DMS153 treated with DMSO at 0.1 percent for 48 hours (cell line): ENCODE data around the gene TM4SF18.

Experiments
- DNase-seq: peaks from one replicate; lab custom pipeline; 2025; ENCODE audit not compliant: unreplicated experiment; lab: John Stamatoyannopoulos, UW

TM4SF18 gene

GRCh38 chr3:149288655-149289054 lies 44.8 kb downstream of the TM4SF18 start:
- no peak for DNase-seq

DNA sequence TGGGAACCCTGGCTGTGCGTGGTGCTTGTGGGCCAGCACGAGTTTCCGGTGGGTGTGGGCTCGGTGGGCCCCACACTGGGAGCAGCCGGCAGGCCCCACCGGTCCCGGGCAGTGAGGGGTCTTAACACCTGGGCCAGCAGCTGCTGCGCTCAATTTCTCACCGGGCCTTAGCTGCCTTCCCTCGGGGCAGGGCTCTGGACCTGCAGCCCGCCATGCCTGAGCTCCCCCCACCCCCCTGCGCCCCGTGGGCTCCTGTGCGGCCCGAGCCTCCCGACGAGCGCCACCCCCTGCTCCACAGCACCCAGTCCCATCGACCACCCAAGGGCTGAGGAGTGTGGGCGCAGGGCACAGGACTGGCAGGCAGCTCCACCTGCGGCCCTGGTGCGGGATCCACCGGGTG lies 49.4 kb downstream of the TM4SF18 start:
- no peak for DNase-seq

GRCh38 chr3:149283401-149283800 lies 50.0 kb downstream of the TM4SF18 start:
- DNase-seq: no peak

GRCh38 chr3:149282836-149283235 lies 50.6 kb downstream of the TM4SF18 start:
- no peak for DNase-seq

- no peak for DNase-seq
These were observed 51.1 kb downstream of the TM4SF18 start for GRCh38 chr3:149282322-149282721.

DNA sequence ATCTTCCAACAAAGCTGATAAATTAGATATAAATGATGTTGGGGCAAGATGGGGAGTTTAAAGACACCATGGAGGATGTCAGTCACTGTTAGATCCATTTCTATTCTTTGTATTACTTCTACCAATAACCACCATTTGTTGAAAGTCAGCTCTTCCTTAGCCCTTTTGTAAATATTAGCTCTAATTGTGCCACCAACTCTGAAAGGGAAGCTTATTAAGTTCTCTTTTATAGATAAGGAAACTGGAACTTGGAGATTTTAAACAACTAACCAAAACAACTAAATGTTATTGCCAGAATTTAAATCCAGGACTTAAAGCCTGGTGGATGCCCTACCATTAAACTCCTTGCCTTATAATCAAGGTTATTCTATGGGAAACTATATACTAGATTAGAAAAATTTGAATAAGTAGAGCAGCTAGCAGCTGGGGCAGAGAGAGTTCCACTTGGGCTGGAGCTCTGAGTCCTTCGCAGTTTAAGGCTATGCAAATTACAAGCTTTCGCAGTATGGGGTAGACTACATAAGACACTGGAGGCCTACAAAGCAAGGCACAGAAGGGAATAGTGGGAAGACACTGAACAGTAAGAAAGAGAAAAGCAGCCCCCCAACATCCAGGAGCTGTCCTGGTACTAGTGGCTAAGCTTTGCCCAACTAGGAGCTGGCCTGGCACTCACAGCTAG lies 52.6 kb downstream of the TM4SF18 start:
- DNase-seq: no peak

DNA sequence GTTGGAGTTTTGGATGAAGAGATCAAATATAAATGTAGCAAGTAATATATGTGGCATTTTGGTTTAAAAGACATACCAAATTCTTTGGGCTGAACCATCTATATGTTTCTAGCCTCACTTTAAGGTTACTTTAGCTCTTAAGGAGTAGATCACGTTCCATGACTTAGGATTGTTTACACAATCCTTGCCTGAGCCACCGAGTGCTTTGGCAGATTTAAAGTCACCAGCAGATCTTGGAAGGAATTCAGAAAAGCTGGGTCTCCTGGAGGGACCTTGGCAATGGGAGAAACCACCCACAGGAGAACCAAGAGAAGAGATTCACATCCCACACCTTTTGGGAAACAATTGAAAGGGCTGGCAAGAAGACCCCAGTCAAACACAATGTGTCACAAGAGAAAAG lies 54.5 kb downstream of the TM4SF18 start:
- no peak for DNase-seq

DNA sequence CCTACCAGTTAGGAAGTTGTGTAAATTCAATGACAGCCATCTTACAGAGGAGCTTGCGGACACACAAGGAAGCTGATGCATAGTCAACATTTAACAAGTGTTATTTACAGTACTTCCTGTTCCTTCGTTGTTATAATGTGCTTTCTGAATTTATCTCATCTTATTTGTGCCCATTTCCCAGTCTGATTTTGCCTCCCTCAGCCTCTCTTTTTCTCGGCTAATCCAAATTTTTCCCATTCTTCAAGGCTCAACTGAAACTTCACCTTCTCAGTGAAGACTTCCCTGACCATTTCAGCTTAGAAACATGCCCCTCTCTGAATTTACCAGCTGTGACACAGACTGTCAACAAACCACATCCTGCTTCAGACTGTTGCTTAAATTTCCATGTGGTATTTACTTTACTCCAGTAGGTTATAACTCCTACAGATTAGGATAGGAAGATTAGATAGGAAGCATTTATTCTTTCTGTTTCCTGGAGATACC lies 56.1 kb downstream of the TM4SF18 start:
- peak; percentile 81 for DNase-seq

GRCh38 chr3:149276619-149277018 lies 56.8 kb downstream of the TM4SF18 start:
- DNase-seq: no peak

GRCh38 chr3:149274220-149274619 lies 59.2 kb downstream of the TM4SF18 start:
- DNase-seq: no peak

- DNase-seq: peak; percentile 59
These were observed 60.2 kb downstream of the TM4SF18 start for GRCh38 chr3:149273096-149273751.

DNA sequence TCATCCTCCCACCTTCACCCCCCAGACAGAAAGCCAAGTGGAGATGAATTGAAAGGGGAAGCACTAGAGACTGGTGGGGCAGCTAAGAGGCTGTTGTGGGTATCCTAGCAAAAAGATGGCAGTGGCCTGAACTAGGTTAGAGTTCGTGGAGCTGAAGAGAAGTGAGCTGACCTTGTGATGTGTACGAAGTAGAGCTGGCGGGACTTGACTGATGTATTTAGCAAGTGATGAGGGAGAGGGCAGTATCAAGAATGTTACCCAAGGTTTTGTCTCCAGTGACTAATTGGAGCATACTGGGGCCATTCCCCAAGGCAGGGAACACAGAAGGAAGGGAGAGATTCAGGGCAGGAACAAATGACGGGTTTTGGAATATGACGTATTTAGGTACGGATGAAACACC lies 61.8 kb downstream of the TM4SF18 start:
- DNase-seq: no peak

DNA sequence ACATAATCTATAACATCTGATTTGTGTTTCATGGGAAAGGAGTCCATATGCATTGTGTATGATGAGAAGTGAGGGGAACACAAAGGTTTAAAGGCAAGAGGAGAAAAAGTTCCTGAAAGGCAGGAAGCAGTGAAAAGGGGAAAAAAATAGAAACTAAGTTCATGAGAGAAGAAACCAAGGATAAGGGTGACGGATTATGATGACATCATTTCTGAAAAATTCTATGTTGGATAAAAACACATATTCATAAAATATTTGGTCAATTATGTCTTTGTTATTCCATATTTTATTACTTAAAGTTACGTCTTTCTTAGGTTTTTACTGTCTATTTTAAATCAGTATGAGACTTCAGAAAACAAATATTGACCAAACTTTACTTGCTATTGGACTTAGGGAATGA lies 63.3 kb downstream of the TM4SF18 start:
- DNase-seq: no peak

DNA sequence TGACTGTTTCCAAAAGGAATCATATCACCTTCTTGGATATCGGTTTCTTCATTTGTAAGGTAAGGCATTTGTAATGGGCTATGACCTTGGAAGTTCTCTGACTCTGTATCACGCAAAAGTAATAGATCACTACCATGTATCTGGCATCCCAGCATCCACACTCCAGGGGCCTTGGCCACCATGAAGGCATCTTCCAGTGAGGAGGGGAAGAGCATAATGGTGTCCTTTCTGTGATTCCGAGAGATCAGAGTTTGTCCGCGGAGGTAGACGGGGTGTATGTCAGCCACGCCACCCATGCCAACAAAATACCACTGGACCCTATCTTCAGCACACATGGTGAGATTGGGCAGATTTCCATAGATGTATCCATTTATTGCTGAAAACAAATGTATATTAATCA lies 63.7 kb downstream of the TM4SF18 start:
- no peak for DNase-seq
